Rectal smooth muscle tissue (tissue), 1 donor: ENCODE results near the gene ZNF888.
A peak's percentile ranks its signal among the peaks of the same experiment; 100 is the strongest.
"Not testable (repeated sequence)": the region's sequence is repeated elsewhere in the genome, so short reads cannot be mapped to it uniquely, and the experiment has no call there.

ENCODE experiments used
- H3K27ac ChIP-seq: one replicate; pipeline ENCODE4 v1.7.0; 2013; ENCODE audit warnings: low read depth, low read length, inconsistent platforms
- H3K27me3 ChIP-seq: one replicate; pipeline ENCODE4 v1.7.0; 2013; ENCODE audit warnings: low read length; ENCODE audit not compliant: control insufficient read depth, insufficient read depth
- H3K36me3 ChIP-seq: one replicate; pipeline ENCODE4 v1.7.0; 2013; ENCODE audit warnings: low read length; ENCODE audit not compliant: control insufficient read depth, insufficient read depth
- H3K4me1 ChIP-seq: one replicate; pipeline ENCODE4 v1.7.0; 2013; ENCODE audit warnings: low read length; ENCODE audit not compliant: control insufficient read depth, insufficient read depth
- H3K4me3 ChIP-seq: one replicate; pipeline ENCODE4 v1.7.0; 2013; ENCODE audit warnings: low read length
- H3K9ac ChIP-seq: one replicate; pipeline ENCODE4 v1.7.0; 2013; ENCODE audit warnings: low read length

ZNF888 gene

GRCh38 chr19:52946322-52947310 is 23.4 kb upstream of the ZNF888 start:
- no peak overlapping the region for H3K9ac ChIP-seq
- H3K27me3 ChIP-seq, result no peaks in the 10 kb centered on the region
- H3K36me3 ChIP-seq, result peaks cover 18% of the 10 kb centered on the region
- no peak overlapping the region for H3K4me3 ChIP-seq
- no peak overlapping the region for H3K27ac ChIP-seq
- no peaks in the 10 kb centered on the region for H3K4me1 ChIP-seq

- H3K27ac ChIP-seq, result no peak overlapping the region
- no peak overlapping the region for H3K9ac ChIP-seq
- peaks cover 12% of the 10 kb centered on the region for H3K36me3 ChIP-seq
- no peak overlapping the region for H3K4me3 ChIP-seq
- H3K27me3 ChIP-seq, result no peaks in the 10 kb centered on the region
- H3K4me1 ChIP-seq, result no peaks in the 10 kb centered on the region
These were observed 22.6 kb upstream of the ZNF888 start for GRCh38 chr19:52945652-52946321.

- H3K27ac ChIP-seq, H3K9ac ChIP-seq, H3K27me3 ChIP-seq, H3K36me3 ChIP-seq, H3K4me3 ChIP-seq, H3K4me1 ChIP-seq: not testable (repeated sequence)
These were observed 21.7 kb upstream of the ZNF888 start for GRCh38 chr19:52944703-52945493.

- no peaks in the 10 kb centered on the region for H3K27me3 ChIP-seq
- H3K9ac ChIP-seq, result no peak overlapping the region
- no peaks in the 10 kb centered on the region for H3K4me1 ChIP-seq
- H3K27ac ChIP-seq, result no peak overlapping the region
- H3K36me3 ChIP-seq, result no peaks in the 10 kb centered on the region
- H3K4me3 ChIP-seq, result no peak overlapping the region
These were observed 20.8 kb upstream of the ZNF888 start for GRCh38 chr19:52943884-52944643.

GRCh38 chr19:52943134-52943883 is 20.1 kb upstream of the ZNF888 start:
- H3K27ac ChIP-seq, result no peak overlapping the region
- H3K4me1 ChIP-seq, result no peaks in the 10 kb centered on the region
- peak overlapping the region; percentile 72 for H3K4me3 ChIP-seq
- H3K36me3 ChIP-seq, result no peaks in the 10 kb centered on the region
- H3K9ac ChIP-seq, result peak overlapping the region; percentile 53
- H3K27me3 ChIP-seq, result no peaks in the 10 kb centered on the region

- peak overlapping the region; percentile 68 for H3K27ac ChIP-seq
These were observed 19.3 kb upstream of the ZNF888 start for GRCh38 chr19:52942386-52943133.

GRCh38 chr19:52941941-52942385 is 18.7 kb upstream of the ZNF888 start:
- H3K27ac ChIP-seq, result peak overlapping the region; percentile 68
- peak overlapping the region; percentile 70 for H3K9ac ChIP-seq
- no peaks in the 10 kb centered on the region for H3K4me1 ChIP-seq
- H3K36me3 ChIP-seq, result no peaks in the 10 kb centered on the region
- peak overlapping the region; percentile 96 for H3K4me3 ChIP-seq
- no peaks in the 10 kb centered on the region for H3K27me3 ChIP-seq

More at GRCh38 chr19:52942386-52943133, 19.3 kb upstream of the ZNF888 start:
- H3K4me3 ChIP-seq, result peak overlapping the region; percentile 96
- peak overlapping the region; percentile 70 for H3K9ac ChIP-seq
- H3K4me1 ChIP-seq, result no peaks in the 10 kb centered on the region
- no peaks in the 10 kb centered on the region for H3K27me3 ChIP-seq
- no peaks in the 10 kb centered on the region for H3K36me3 ChIP-seq

GRCh38 chr19:52941523-52941922 is 18.3 kb upstream of the ZNF888 start:
- H3K27ac ChIP-seq, H3K36me3 ChIP-seq, H3K4me1 ChIP-seq, H3K27me3 ChIP-seq: not testable (repeated sequence)
- Histone ChIP-seq H3K4me3 (peak overlapping the region; percentile 96), H3K9ac (peak overlapping the region; percentile 70)

GRCh38 chr19:52940905-52941304 is 17.7 kb upstream of the ZNF888 start:
- not testable (repeated sequence) for H3K4me1 ChIP-seq, H3K36me3 ChIP-seq, H3K27me3 ChIP-seq, H3K27ac ChIP-seq, H3K9ac ChIP-seq, H3K4me3 ChIP-seq

GRCh38 chr19:52938761-52939160 is 15.5 kb upstream of the ZNF888 start:
- Histone ChIP-seq H3K36me3 (no peaks in the 10 kb centered on the region), H3K4me1 (no peaks in the 10 kb centered on the region), H3K27me3 (no peaks in the 10 kb centered on the region), H3K9ac (no peak overlapping the region), H3K4me3 (no peak overlapping the region), H3K27ac (no peak overlapping the region)

GRCh38 chr19:52936954-52937325 is 13.7 kb upstream of the ZNF888 start:
- no peak overlapping the region for H3K4me3 ChIP-seq
- no peaks in the 10 kb centered on the region for H3K4me1 ChIP-seq
- H3K27me3 ChIP-seq, result no peaks in the 10 kb centered on the region
- H3K36me3 ChIP-seq, result no peaks in the 10 kb centered on the region
- H3K27ac ChIP-seq, result no peak overlapping the region
- no peak overlapping the region for H3K9ac ChIP-seq
